GM13977 (cell line): ENCODE results near the gene RCBTB1.

Source experiments
- DNase-seq: peaks from one replicate; pipeline ENCODE4 v3.0.0; 2012; ENCODE audit warnings: low spot score
- in situ Hi-C: fragments of 300-500 bp; cut with MboI; formaldehyde crosslinking; loops from one replicate; pipeline ENCODE4 v1.12.0; 2022; ENCODE audit warnings: low sequenced_read_pairs, low pct_unique_long_range_greater_than_20kb, mixed read lengths, inconsistent platforms; ENCODE audit not compliant: unreplicated experiment
- TF ChIP-seq, protein P1 (sequence below): IDR thresholded peaks from 2 replicates; pipeline ENCODE4 v1.5.1; 2012; ENCODE audit warnings: mild to moderate bottlenecking, control low read depth; ENCODE audit not compliant: insufficient read depth; ENCODE audit errors: extremely low read depth, missing control alignments

Gene RCBTB1

DNA sequence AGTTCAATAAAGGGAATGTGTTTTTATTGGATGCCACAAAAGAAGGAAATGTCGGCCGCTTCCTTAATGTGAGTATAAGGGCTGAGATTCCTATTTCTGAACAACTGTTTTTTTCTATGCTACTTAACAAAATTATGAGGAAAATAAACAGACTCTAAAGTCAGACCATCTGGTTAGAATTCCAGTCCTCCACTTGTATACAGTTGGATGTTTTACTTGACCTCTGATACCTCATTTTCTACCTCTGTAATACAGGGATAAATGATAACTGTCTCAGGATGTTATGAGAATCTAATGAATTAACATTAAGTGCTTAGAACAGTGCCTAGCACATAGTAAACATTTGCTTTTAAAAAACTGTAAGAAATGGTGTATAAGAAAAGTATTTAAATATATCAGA, 96.8 kb downstream of the RCBTB1 start:
- TF ChIP-seq, protein P1, sequence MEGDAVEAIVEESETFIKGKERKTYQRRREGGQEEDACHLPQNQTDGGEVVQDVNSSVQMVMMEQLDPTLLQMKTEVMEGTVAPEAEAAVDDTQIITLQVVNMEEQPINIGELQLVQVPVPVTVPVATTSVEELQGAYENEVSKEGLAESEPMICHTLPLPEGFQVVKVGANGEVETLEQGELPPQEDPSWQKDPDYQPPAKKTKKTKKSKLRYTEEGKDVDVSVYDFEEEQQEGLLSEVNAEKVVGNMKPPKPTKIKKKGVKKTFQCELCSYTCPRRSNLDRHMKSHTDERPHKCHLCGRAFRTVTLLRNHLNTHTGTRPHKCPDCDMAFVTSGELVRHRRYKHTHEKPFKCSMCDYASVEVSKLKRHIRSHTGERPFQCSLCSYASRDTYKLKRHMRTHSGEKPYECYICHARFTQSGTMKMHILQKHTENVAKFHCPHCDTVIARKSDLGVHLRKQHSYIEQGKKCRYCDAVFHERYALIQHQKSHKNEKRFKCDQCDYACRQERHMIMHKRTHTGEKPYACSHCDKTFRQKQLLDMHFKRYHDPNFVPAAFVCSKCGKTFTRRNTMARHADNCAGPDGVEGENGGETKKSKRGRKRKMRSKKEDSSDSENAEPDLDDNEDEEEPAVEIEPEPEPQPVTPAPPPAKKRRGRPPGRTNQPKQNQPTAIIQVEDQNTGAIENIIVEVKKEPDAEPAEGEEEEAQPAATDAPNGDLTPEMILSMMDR, result no peak
- DNase-seq, result no peak
- in situ Hi-C loops, result no loop called here
